AG09309 (cell line): ENCODE results near the gene BRMS1.

Source experiments
- DNase-seq: peaks from one replicate; pipeline ENCODE4 v3.0.0-alpha.2; 2010; ENCODE audit warnings: low read depth
- H3K4me3 ChIP-seq: 2 replicates; pipeline ENCODE4 v1.5.1; 2011; ENCODE audit warnings: mild to moderate bottlenecking, low read depth, low read length, moderate library complexity; ENCODE audit not compliant: control insufficient read depth
- TF ChIP-seq, protein P1 (sequence below): IDR thresholded peaks from 2 replicates; pipeline ENCODE4 v1.5.1; 2011; ENCODE audit warnings: mild to moderate bottlenecking, low read depth, low read length, inconsistent platforms; ENCODE audit not compliant: insufficient read depth, control insufficient read depth; ENCODE audit errors: missing control alignments

BRMS1 gene

GRCh38 chr11:66333896-66334604 is 10.9 kb downstream of the BRMS1 start:
- peak overlapping the region; percentile 67 for H3K4me3 ChIP-seq
- no peak for DNase-seq
- TF ChIP-seq, protein P1, sequence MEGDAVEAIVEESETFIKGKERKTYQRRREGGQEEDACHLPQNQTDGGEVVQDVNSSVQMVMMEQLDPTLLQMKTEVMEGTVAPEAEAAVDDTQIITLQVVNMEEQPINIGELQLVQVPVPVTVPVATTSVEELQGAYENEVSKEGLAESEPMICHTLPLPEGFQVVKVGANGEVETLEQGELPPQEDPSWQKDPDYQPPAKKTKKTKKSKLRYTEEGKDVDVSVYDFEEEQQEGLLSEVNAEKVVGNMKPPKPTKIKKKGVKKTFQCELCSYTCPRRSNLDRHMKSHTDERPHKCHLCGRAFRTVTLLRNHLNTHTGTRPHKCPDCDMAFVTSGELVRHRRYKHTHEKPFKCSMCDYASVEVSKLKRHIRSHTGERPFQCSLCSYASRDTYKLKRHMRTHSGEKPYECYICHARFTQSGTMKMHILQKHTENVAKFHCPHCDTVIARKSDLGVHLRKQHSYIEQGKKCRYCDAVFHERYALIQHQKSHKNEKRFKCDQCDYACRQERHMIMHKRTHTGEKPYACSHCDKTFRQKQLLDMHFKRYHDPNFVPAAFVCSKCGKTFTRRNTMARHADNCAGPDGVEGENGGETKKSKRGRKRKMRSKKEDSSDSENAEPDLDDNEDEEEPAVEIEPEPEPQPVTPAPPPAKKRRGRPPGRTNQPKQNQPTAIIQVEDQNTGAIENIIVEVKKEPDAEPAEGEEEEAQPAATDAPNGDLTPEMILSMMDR, result no peak

GRCh38 chr11:66333220-66333877 is 11.6 kb downstream of the BRMS1 start:
- no peak for DNase-seq
- H3K4me3 ChIP-seq, result no peak overlapping the region
- TF ChIP-seq, protein P1, result no peak

- no peak overlapping the region for H3K4me3 ChIP-seq
- TF ChIP-seq, protein P1, result no peak
- no peak for DNase-seq
Observed at GRCh38 chr11:66332371-66333219, 12.3 kb downstream of the BRMS1 start.

DNA sequence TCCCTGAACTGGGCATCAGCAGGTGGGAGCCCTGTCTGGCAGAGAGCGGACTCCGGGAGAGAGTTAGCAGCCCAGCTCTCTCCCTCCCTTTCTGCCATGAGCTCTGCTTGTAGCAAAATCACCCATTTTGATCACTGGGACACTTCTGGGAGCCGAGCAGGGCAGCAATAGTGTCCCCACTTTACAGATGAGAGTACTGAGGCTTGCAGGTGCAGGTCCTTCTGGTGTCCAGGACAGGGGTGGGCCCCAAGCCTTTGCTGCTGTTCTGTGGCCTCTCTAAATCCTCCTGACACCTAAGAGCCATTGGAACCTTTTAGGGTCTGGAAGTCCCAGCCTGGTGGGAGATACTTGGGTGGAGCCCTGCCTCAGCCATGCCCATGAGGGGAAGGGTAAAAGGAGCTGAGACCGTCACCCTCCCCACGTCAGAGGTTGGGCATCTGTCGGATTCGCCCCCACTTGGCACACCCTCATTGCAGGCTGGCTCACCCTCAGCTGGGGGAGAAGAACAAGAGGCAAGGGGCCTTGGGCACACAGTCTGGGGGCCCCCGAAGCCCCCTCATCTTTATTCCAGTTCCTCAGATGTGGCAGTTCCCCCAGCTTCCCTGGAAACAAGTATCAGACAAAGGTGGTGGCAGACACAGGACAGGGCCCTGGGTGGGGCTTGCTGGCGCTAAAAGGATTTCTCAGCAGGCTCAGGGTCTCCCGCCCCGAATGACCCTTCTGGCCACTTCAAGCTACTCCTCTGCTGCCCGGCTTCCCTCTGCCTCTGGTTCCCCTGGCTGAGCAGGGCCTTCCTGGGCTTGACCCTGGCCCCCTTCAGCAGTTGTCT is 13.1 kb downstream of the BRMS1 start:
- no peak for DNase-seq
- TF ChIP-seq, protein P1, result no peak
- H3K4me3 ChIP-seq, result no peak overlapping the region

- no peak overlapping the region for H3K4me3 ChIP-seq
- no peak for DNase-seq
- TF ChIP-seq, protein P1, result no peak
Observed at GRCh38 chr11:66330931-66331330, 14.0 kb downstream of the BRMS1 start.

- DNase-seq, result no peak
- no peak overlapping the region for H3K4me3 ChIP-seq
- TF ChIP-seq, protein P1, result no peak
Observed at GRCh38 chr11:66329165-66329673, 15.7 kb downstream of the BRMS1 start.
